ENCODE measurements around the gene APEH. TPM values are rescaled to one million over a fixed set of nuclear protein-coding genes. Genes with fewer than 3 reads are reported as not detected.
"Not testable (repeated sequence)": the region's sequence is repeated elsewhere in the genome, so short reads cannot be mapped to it uniquely, and the experiment has no call there.

The APEH gene
- total RNA-seq, 1 experiment from 2014 or later = 215 TPM

DNA sequence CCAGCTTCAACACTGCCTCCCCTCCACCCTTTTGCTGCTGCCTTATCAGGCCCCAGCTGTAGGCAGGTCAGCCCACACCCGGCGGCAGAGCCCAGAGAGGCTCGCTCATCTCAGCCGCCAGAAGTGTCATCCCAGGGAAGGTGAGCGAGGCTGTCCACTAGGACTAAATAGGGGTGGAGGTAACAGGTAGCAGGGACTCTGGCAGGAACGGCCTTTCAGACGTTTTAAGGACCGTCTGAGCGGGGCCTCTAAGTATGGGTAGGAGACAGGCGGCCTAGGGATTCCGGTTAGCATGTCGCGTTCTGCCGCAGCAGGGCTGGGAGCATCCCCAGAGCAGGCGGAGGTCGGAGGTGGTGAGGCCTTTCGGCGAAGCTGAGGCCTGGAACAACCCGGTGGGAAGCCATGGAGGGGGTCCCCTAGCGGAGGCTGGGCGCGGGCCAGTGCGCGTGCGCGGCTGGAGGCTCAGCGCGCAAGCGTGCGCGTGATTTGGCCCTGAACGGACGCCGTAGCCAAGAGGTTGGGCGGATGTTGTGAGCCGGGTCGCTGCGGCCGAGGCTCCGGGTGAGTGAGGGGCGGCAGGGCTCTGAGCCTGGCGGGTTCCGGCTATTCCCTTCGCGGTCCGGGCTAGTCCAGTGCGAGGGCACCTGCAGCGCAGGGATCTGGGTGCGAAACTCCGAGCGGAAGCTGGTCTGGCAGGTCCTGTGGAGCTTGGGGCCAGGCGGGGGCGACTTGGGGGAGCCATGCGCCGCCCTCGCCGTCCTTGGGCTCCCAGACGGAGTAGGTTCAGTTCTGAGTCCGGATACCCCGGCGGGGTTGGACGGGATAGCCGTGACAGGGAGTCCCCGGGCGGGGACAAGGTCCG is 15.1 kb downstream of the APEH start, which contains the start of the genes MST1 and RNF123:
TSS of gene MST1 (minus strand) at position 429 of the 862 bp plus-strand sequence. CDS start 783 bp downstream, outside the sequence.
TSS of gene RNF123 (plus strand) at position 512 of the 862 bp plus-strand sequence. CDS start 1,609 bp downstream, outside the sequence.
- peak; percentile 94 for DNase-seq
- Histone ChIP-seq H3K9ac (ENCODE audit: extremely low read depth, insufficient read length, low read length) (peak within 1 kb of the TSS; percentile 42), H3K79me1 (ENCODE audit: insufficient read depth, low read depth, low read length, poor library complexity, severe bottlenecking) (no peaks in the 10 kb centered on the region), H3K18ac (ENCODE audit: insufficient read length, low read depth, low read length) (no peak within 1 kb of the TSS), H2BK120ac (ENCODE audit: low read depth, low read length, poor library complexity, severe bottlenecking) (no peak within 1 kb of the TSS), H4K91ac (ENCODE audit: insufficient read length, low read depth, low read length) (no peak within 1 kb of the TSS), H3K27ac (ENCODE audit: insufficient read length, low read depth, low read length) (no peak within 1 kb of the TSS), H3K56ac (ENCODE audit: insufficient read length, low read depth, low read length) (no peak within 1 kb of the TSS), H2BK12ac (ENCODE audit: insufficient read length, low read depth, low read length) (no peak within 1 kb of the TSS), H4K20me1 (ENCODE audit: control insufficient read depth, insufficient read depth, insufficient read length) (no peaks in the 10 kb centered on the region), H3K27me3 (ENCODE audit: insufficient read depth, low read length) (no peaks in the 10 kb centered on the region), H3K4me1 (ENCODE audit: insufficient read depth, low read length) (no peaks in the 10 kb centered on the region), H2BK5ac (ENCODE audit: insufficient read length, low read length) (no peak within 1 kb of the TSS), H2BK15ac (ENCODE audit: low read depth, low read length) (no peak within 1 kb of the TSS), H2BK20ac (ENCODE audit: low read depth, low read length, poor library complexity, severe bottlenecking) (no peak within 1 kb of the TSS), H3T11ph (ENCODE audit: low read length) (no peak within 1 kb of the TSS), H4K5ac (ENCODE audit: insufficient read length, low read depth, low read length) (no peak within 1 kb of the TSS), H3K79me2 (ENCODE audit: insufficient read depth, low read length) (no peaks in the 10 kb centered on the region), H3K4me2 (ENCODE audit: insufficient read depth, insufficient read length, low read length) (peak within 1 kb of the TSS; percentile 74), H3K23ac (ENCODE audit: insufficient read length, low read depth, low read length) (no peak within 1 kb of the TSS), H4K8ac (replicated peaks; ENCODE audit: insufficient read length, low read depth, low read length) (no peak within 1 kb of the TSS), H2AK5ac (ENCODE audit: insufficient read length, low read length) (no peak within 1 kb of the TSS), H3K23me2 (ENCODE audit: insufficient read length, low read depth, low read length, poor library complexity, severe bottlenecking) (peaks cover 3% of the 10 kb centered on the region), H2AFZ (ENCODE audit: low read length) (no peak within 1 kb of the TSS), H3K9me3 (ENCODE audit: control insufficient read depth, low read depth, low read length) (no peaks in the 10 kb centered on the region), H3K14ac (ENCODE audit: insufficient read depth, low read length) (peak within 1 kb of the TSS; percentile 65; the same call in 1 of the 2 replicates), H3K4ac (ENCODE audit: low read depth, low read length) (no peak within 1 kb of the TSS)
- Mint-ChIP-seq H3K36me3 (ENCODE audit: insufficient read depth in 1 of 3, low read depth in 3 of 3) (peaks cover 2 to 13% (median 10%) of the 10 kb centered on the region in 3 experiments; a peak in 6 of 7 replicates), H3K4me1 (peaks cover 20 to 30% of the 10 kb centered on the region in 2 experiments), H3K4me3 (peak within 1 kb of the TSS; percentile 90 to 99), H3K27me3 (ENCODE audit: low read depth) (peaks cover 5% of the 10 kb centered on the region; the same call in 1 of the 2 replicates), H3K9me3 (no peaks in the 10 kb centered on the region), H3K27ac (peak within 1 kb of the TSS; percentile 93 to 99 (median 95))
- TF ChIP-seq, protein P1, sequence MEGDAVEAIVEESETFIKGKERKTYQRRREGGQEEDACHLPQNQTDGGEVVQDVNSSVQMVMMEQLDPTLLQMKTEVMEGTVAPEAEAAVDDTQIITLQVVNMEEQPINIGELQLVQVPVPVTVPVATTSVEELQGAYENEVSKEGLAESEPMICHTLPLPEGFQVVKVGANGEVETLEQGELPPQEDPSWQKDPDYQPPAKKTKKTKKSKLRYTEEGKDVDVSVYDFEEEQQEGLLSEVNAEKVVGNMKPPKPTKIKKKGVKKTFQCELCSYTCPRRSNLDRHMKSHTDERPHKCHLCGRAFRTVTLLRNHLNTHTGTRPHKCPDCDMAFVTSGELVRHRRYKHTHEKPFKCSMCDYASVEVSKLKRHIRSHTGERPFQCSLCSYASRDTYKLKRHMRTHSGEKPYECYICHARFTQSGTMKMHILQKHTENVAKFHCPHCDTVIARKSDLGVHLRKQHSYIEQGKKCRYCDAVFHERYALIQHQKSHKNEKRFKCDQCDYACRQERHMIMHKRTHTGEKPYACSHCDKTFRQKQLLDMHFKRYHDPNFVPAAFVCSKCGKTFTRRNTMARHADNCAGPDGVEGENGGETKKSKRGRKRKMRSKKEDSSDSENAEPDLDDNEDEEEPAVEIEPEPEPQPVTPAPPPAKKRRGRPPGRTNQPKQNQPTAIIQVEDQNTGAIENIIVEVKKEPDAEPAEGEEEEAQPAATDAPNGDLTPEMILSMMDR (conservative IDR thresholded peaks at IDR 0.05) = peak; percentile 41; the same call in 2 of the 3 replicates
- no CpG with 5 or more reads among the region's 66 CpGs for WGBS (ENCODE audit: extremely low coverage, insufficient read length, low lambda C conversion rate)

DNA sequence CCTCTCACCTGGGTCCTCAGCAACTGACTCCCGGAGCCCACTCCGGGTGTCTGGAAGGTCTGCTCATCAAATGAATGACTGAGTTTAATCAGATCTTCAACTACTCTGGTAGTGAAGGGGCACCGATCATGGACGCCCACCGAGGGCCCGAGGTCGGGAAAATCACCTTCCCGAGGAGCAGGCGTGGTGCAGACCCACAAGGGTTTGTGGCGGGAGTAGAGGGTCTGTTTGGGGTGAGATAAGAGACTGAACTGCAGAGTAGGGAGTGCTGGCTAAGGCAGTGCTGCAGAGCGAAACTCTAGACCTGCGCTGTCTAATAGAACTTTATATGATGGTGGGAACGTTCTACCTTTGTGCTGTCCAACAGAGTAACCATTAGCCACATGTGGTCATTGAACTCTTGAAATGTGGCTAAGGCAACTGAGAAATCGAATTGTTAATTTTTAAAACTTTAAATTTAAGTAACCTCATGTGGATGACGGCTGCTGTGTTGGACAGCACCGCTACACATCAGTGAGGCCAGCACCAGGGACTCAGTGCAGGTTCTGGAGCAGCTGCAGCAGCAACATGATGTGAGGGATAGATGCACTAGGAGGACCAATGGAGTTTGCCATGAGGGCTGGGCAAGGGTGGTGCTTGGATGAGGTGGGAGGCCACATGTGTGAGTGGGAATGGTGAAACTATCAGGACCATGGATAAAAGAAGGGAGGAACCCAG is 15.9 kb downstream of the APEH start:
- not testable (repeated sequence) for H3K27ac ChIP-seq (ENCODE audit: insufficient read length, low read depth, low read length)

More for the DNA sequence above, 15.9 kb downstream of the APEH start:
- not testable (repeated sequence) for H3K79me1 ChIP-seq (ENCODE audit: insufficient read depth, low read depth, low read length, poor library complexity, severe bottlenecking); H2AFZ ChIP-seq (ENCODE audit: low read length); H4K5ac ChIP-seq (ENCODE audit: insufficient read length, low read depth, low read length); H2BK12ac ChIP-seq (ENCODE audit: insufficient read length, low read depth, low read length); H3K9me3 Mint-ChIP-seq; H3K56ac ChIP-seq (ENCODE audit: insufficient read length, low read depth, low read length); H3K14ac ChIP-seq (ENCODE audit: insufficient read depth, low read length); H3K23me2 ChIP-seq (ENCODE audit: insufficient read length, low read depth, low read length, poor library complexity, severe bottlenecking); H3K36me3 Mint-ChIP-seq (ENCODE audit: insufficient read depth in 1 of 3, low read depth in 3 of 3); H3K23ac ChIP-seq (ENCODE audit: insufficient read length, low read depth, low read length); H3K18ac ChIP-seq (ENCODE audit: insufficient read length, low read depth, low read length); H3K27me3 ChIP-seq (ENCODE audit: insufficient read depth, low read length); H2BK15ac ChIP-seq (ENCODE audit: low read depth, low read length); DNase-seq; H2BK5ac ChIP-seq (ENCODE audit: insufficient read length, low read length); H3K4me1 ChIP-seq (ENCODE audit: insufficient read depth, low read length); H4K91ac ChIP-seq (ENCODE audit: insufficient read length, low read depth, low read length); H3T11ph ChIP-seq (ENCODE audit: low read length); H3K4ac ChIP-seq (ENCODE audit: low read depth, low read length); H2AK5ac ChIP-seq (ENCODE audit: insufficient read length, low read length); H4K8ac ChIP-seq (replicated peaks; ENCODE audit: insufficient read length, low read depth, low read length); H2BK120ac ChIP-seq (ENCODE audit: low read depth, low read length, poor library complexity, severe bottlenecking); H4K20me1 ChIP-seq (ENCODE audit: control insufficient read depth, insufficient read depth, insufficient read length); H2BK20ac ChIP-seq (ENCODE audit: low read depth, low read length, poor library complexity, severe bottlenecking); H3K79me2 ChIP-seq (ENCODE audit: insufficient read depth, low read length); H3K27me3 Mint-ChIP-seq (ENCODE audit: low read depth); H3K9me3 ChIP-seq (ENCODE audit: control insufficient read depth, low read depth, low read length)
- Mint-ChIP-seq H3K27ac (peak overlapping the region in 2 of 3 experiments; percentile 81 to 96; a peak in 5 of 7 replicates), H3K4me3 (peak overlapping the region; percentile 90 to 99), H3K4me1 (peaks cover 20 to 30% of the 10 kb centered on the region in 2 experiments)
- H3K9ac ChIP-seq (ENCODE audit: extremely low read depth, insufficient read length, low read length) = peak overlapping the region; percentile 42
- peak overlapping the region; percentile 74 for H3K4me2 ChIP-seq (ENCODE audit: insufficient read depth, insufficient read length, low read length)
- WGBS (ENCODE audit: extremely low coverage, insufficient read length, low lambda C conversion rate) = no CpG with 5 or more reads among the region's 16 CpGs
